HG03060 (cell line): ENCODE data around the gene PLEKHM3.
"Not testable (repeated sequence)": the region's sequence is repeated elsewhere in the genome, so short reads cannot be mapped to it uniquely, and the experiment has no call there.

Experiments used
- ATAC-seq: cut with Tn5 transposase; IDR thresholded peaks from one replicate; pipeline ENCODE4 v1.9.1; 2021; ENCODE audit warnings: low read depth, moderate number of reproducible peaks; ENCODE audit not compliant: unreplicated experiment

Gene PLEKHM3

GRCh38 chr2:207955456-207955855 lies 69.9 kb downstream of the PLEKHM3 start:
- ATAC-seq, result no peak

GRCh38 chr2:207953354-207953753 lies 72.0 kb downstream of the PLEKHM3 start:
- no peak for ATAC-seq

DNA sequence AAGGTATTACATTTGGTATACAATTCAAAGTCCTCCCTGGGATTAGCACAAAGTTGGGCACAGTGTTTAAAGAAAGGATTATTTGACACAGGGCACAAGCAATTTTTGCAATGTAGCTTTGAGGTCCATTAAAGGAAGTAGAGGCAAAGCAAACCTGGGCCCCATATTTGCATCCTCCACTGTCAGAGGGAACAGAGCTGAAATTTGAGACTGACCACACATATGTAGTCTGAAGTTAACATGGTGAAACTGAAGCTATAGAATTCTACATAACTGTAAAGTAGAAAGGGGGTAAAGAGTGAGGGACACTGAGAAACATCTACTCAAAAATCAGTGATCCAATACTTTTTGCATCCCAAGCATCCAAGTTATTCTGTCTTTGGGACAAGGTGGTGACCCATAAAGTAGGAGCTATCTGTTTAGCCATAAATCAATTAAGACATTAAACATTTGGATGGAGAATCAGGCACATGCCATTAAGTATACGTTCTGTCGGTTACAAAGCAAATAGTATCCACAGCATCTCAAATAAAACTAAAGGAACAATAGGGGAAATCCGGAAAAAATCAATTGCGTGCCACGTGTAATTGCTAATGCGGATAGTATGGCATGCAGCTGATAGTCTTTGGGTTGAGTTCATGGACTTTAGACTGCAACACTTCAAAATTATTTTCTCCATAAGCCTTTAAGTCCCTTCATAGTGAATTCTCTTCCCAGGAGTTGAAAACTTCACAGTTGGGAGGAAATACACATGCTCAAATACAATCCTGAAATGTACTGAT lies 72.6 kb downstream of the PLEKHM3 start:
- ATAC-seq, result no peak

GRCh38 chr2:207951734-207952470 lies 73.4 kb downstream of the PLEKHM3 start:
- ATAC-seq, result no peak

GRCh38 chr2:207950761-207951114 lies 74.6 kb downstream of the PLEKHM3 start:
- no peak for ATAC-seq

GRCh38 chr2:207950063-207950760 lies 75.1 kb downstream of the PLEKHM3 start:
- ATAC-seq, result no peak

DNA sequence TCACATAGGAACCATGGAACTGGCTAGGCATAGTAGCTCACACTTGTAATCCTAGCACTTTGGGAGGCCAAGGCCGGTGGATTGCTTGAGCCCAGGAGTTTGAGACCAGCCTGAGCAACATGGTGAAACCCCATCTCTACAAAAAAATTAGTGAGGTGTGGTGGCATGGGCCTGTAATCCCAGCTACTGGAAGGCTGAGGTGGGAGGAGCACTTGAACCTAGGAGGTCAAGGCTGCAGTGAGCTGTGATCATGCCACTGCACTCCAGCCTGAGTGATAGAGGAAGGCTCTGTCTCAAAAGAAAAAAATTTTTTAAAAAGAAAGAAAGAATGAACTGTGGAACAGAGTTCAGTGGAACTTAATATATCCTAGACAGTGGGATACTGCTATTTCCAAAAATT lies 76.1 kb downstream of the PLEKHM3 start:
- ATAC-seq, result not testable (repeated sequence)

GRCh38 chr2:207944979-207945600 lies 80.2 kb downstream of the PLEKHM3 start:
- ATAC-seq, result no peak

GRCh38 chr2:207944334-207944733 lies 81.0 kb downstream of the PLEKHM3 start:
- ATAC-seq, result no peak

GRCh38 chr2:207939342-207940108 lies 85.8 kb downstream of the PLEKHM3 start:
- no peak for ATAC-seq

DNA sequence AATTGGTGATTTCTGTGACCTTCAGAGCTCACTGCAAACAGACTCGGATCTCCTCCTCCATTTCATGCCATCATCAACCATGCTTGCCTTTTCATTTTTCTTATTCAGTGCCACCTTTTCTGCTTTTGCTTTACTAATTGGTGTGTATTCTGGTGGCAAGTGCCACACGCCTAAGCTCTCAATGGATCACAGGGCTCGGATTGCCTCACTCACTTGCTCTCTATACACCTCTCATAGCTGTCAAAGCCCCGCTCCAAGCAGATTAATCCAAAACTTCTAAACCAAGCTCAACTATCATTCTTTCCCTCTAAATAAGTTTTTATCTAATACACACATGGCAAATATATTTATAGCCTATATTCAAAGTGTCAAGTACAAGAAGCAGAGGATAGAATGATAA lies 86.4 kb downstream of the PLEKHM3 start:
- ATAC-seq, result no peak

DNA sequence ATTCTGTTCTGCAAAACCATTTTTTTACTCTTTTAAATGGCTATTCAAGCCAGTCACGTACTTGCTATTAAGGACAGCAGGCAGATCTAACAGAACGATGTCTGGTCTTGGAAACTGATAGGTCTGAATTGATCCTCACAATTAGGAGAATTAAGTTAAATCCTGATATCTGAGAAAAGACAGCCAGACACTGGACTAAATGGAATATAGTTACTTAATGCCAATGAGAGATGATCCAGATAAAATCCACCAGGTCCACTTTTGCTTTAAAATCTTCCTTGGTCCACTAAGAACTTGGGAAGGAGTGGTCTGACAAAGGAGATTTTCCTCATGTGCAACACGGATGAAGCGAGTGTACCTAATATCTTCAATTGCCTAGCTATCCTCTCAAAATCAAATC lies 86.9 kb downstream of the PLEKHM3 start:
- ATAC-seq, result no peak

DNA sequence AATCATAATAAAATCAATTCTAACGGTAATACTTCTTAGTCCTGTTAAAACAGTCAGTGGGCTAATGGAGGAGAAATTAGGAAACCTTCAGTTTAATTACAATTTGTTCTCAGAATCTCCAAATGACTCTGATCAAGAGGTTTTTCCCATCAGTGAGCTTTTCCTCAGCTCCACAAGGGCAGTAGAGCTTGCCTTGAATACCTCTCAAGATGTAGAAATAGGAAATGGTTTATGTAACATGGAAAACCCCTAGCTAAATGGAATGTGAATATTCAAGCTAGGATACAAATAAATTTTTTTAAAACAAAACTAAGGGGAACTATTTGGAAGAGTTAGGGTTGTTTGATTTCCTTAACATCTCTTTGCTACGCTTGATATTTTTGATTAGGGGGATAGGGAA lies 87.5 kb downstream of the PLEKHM3 start:
- ATAC-seq, result no peak

DNA sequence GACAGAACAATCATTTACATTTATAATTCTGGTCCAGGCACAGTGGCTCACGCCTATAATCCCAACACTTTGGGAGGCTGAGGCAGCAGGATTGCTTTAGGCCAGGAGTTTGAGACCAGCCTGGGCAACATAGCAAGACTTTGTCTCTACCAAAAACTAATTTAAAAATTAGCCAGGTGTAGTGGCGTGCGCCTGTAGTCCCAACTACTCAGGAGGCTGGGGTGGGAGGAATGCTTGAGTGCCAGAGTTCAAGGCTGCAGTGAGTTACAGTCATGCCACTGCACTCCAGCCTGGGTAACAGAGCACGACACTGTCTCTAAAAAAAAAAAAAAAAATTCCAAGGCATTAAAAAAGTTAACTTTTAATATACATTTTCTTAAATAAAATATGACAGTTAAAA lies 88.1 kb downstream of the PLEKHM3 start:
- ATAC-seq, result no peak

DNA sequence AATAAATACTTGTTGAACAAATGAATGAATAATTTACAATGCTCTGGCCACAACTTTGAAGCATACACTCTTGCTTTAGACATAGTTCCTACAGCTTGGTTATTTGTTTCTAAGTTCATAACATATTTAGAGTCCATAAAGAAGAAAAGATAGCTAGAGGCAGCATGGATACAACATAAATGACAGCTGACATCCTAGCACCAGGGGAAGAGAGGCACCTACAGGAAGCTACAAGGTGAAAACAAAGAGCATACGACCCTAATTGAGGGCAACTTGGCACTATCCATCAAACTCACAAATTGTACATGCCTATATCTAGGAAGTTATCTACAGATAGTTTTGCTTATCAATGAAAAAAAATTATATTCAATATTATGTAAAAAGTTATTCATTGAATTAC lies 88.9 kb downstream of the PLEKHM3 start:
- ATAC-seq, result no peak

- ATAC-seq, result no peak
These were observed 89.3 kb downstream of the PLEKHM3 start for GRCh38 chr2:207935991-207936370.

- no peak for ATAC-seq
These were observed 90.0 kb downstream of the PLEKHM3 start for GRCh38 chr2:207935121-207935990.

GRCh38 chr2:207934720-207935119 lies 90.6 kb downstream of the PLEKHM3 start:
- ATAC-seq, result no peak

GRCh38 chr2:207933396-207934065 lies 91.8 kb downstream of the PLEKHM3 start:
- no peak for ATAC-seq
